Activated CD4-positive, alpha-beta T cell treated with anti-CD3 and anti-CD28 coated beads for 4 hours (primary cell): ENCODE data around the gene DUSP28.

ENCODE experiments used
- DNase-seq, 2 donors: peaks; one replicate each; pipeline ENCODE4 v3.0.0-alpha.2; 2020

Gene DUSP28

GRCh38 chr2:240573516-240574385 is 13.6 kb downstream of the DUSP28 start:
- no peak for DNase-seq

DNA sequence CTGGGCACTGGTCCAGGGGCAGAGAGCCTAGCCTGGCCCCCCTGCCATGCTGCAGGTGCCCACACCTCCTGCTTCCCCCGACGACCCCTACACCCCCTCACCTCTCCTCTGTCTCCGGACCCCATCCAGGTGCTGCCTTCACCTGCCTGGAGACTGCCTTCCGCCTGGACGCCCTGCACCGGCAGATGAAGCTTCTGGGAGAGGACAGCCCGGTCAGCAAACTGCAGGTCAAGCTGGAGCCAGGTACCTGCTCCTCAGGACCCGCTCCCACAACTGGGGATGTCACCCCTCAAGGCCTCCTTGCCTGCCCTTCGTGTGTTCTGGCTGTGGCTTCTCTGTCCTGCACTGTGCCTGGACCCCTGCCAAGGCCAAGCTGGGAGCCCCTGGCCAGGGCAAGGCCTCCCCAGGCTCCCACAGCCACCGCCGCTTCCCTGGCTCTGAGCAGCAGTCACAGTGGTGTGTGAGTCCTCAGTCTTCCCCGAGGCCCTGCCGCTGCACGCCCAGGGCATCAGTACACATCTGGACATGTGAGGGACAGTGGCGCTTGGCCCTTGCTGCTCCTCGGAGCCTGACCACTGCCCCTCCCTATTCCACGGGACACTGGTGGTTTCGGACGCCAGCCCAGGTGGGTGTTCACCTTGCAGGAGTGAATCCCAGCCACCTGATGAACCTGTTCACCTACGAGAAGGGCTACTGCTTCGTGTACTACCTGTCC is 14.4 kb downstream of the DUSP28 start:
- DNase-seq: no peak

DNA sequence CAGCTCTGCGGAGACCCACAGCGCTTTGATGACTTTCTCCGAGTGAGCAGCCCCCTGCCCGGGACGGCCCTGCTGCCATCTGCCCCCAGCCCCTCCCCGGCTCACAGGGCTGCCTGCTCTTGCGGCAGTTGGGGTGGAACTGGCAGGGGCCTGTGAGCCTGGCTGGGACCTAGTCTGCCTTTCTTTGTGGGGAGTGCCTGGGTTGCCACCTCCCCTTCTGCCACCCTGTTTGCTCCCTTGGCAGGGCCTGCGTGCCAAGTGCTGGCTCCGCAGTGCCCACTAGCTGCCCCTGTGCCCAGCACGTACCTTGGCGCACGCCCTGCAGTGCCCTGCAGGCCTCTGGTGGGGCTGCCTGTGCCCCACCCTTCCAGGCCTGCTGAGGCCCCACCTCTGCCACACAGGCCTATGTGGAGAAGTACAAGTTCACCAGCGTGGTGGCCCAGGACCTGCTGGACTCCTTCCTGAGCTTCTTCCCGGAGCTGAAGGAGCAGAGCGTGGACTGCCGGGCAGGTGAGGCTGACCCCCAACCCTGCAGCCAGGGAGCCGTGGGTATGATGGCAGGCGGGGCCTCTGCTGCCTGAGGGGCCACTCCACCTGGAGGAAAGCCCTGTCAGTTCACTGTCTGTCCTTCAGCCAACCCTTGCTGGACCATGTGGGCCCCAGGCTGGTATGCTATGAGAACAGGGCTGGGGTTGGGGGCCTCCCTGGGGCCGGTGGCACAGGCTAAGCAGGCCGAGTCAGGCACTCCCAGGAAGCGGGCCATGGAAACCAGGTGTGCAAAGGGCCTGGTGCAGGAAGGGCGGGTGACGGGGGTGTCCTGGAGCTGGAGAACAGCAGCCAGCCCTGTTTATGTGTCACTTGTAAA is 15.2 kb downstream of the DUSP28 start:
- DNase-seq: no peak

GRCh38 chr2:240576036-240576435 is 15.9 kb downstream of the DUSP28 start:
- no peak for DNase-seq

DNA sequence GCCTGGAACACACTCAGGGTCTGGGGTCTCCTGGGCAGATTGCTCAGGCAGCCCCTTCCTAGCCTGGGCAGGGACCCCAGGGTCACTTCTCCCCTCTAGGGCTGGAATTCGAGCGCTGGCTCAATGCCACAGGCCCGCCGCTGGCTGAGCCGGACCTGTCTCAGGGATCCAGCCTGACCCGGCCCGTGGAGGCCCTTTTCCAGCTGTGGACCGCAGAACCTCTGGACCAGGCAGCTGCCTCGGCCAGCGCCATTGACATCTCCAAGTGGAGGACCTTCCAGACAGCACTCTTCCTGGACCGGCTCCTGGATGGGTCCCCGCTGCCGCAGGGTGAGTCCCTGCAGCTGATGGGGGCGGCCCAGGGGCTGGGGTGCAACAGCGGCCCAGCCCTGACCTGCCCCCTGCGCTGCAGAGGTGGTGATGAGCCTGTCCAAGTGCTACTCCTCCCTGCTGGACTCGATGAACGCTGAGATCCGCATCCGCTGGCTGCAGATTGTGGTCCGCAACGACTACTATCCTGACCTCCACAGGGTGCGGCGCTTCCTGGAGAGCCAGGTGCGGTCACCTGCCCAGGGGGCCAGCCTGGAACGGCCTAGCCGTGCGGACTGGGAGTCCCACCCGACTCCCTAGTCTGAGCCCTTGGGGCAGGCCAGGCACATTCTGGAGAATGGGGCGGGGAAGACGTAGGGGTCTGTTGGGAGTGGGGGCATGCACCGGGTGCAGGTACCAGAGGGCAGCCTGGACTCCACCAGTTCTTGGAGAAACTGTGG is 16.5 kb downstream of the DUSP28 start:
- DNase-seq: no peak

DNA sequence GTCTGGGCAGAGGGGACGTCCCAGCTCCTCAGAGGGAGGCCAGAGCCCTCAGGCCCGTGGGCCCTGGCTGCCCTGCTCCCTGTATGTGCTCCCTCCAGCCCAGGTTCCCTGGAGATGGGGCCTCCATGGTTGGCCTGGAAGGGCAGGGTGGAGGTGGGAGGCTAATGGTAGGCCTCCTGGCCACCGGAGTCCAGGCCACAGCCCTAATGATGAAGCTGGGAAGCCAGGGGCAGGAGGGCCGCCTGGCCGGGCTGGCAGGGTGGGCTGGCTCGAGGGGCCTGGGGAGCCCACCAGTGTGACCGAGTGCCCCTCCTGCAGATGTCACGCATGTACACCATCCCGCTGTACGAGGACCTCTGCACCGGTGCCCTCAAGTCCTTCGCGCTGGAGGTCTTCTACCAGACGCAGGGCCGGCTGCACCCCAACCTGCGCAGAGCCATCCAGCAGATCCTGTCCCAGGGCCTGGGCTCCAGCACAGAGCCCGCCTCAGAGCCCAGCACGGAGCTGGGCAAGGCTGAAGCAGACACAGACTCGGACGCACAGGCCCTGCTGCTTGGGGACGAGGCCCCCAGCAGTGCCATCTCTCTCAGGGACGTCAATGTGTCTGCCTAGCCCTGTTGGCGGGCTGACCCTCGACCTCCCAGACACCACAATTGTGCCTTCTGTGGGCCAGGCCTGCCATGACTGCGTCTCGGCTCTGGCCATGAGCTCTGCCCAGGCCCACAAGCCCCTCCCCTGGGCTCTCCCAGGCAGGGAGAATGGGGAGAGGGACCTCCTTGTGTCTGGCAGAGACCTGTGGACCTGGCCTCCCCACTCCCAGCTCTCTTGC is 17.3 kb downstream of the DUSP28 start:
- no peak for DNase-seq

DNA sequence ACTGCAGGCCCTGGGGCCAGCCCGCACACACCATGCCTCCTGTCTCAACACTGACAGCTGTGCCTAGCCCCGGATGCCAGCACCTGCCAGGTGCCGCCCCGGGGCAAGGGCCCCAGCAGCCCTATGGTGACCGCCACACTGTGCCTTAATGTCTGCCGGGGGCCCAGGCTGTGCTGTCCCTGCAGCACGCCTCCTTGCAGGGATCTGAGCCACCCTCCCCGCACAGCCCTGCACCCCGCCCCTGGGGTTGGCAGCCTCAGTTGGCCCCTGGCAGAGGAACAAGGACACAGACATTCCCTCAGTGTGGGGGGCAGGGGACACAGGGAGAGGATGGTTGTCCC is 17.9 kb downstream of the DUSP28 start:
- no peak for DNase-seq

GRCh38 chr2:240578488-240578887 is 18.3 kb downstream of the DUSP28 start:
- DNase-seq: no peak

DNA sequence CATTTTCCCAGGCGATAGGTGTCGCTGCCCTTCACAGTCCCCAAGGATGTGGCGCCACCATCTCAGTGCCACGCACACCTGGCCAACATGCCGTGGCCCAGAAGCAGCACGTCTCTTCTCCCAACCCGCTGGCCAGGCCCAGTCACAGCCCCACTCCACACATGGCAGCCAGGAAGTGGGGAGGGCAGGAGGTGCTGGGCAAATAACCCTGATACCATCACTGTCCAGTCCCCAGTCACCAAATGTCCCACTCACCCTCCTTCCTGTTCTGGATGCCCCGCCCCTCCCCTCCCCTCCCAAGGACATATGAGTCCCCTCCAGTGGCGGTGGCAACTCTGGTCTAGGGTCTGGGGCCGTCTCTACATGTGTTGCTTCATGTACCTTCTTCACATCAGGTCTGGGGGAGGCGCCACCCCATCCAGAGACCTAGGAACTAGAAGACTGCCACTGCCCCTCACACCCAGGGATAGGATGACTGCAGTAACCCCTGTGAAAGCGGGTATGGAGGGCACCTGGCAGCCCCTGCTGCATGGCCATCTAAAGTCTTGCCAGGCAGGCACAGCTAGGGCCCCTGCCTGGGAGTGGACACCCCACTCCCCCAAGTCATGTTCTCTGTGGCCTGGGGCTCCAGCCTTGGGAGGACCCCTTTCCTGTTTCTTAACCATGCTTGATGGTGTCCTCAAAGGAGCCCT is 19.1 kb downstream of the DUSP28 start:
- DNase-seq: no peak

GRCh38 chr2:240579771-240580614 is 19.8 kb downstream of the DUSP28 start:
- peak; percentile 72 to 75 for DNase-seq

GRCh38 chr2:240581811-240582210 is 21.7 kb downstream of the DUSP28 start:
- DNase-seq: no peak

- no peak for DNase-seq
These were observed 22.6 kb downstream of the DUSP28 start for GRCh38 chr2:240582781-240583180.

GRCh38 chr2:240583774-240584173 is 23.6 kb downstream of the DUSP28 start:
- no peak for DNase-seq

- no peak for DNase-seq
These were observed 24.4 kb downstream of the DUSP28 start for GRCh38 chr2:240584486-240585031.

DNA sequence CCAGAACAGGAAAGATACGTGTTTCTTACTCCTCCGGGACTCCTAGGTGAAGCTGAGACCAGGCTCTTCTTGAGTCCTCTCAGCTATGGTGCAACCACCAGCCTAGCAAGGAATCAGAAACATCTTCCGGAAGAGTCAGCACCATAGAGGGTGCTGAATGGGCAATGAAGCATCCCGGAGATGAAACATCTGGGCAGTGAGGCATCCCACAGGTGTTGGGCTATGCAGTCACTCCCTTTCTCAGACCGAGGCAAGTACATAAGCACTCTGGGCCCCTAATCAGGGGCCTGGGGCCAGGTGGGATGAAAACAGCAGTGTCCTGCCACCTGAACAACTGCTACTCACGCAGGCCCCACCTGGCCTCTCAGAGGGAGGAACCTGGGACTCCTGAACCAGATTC is 24.9 kb downstream of the DUSP28 start:
- DNase-seq: no peak

GRCh38 chr2:240585681-240586197 is 25.6 kb downstream of the DUSP28 start:
- DNase-seq: no peak

DNA sequence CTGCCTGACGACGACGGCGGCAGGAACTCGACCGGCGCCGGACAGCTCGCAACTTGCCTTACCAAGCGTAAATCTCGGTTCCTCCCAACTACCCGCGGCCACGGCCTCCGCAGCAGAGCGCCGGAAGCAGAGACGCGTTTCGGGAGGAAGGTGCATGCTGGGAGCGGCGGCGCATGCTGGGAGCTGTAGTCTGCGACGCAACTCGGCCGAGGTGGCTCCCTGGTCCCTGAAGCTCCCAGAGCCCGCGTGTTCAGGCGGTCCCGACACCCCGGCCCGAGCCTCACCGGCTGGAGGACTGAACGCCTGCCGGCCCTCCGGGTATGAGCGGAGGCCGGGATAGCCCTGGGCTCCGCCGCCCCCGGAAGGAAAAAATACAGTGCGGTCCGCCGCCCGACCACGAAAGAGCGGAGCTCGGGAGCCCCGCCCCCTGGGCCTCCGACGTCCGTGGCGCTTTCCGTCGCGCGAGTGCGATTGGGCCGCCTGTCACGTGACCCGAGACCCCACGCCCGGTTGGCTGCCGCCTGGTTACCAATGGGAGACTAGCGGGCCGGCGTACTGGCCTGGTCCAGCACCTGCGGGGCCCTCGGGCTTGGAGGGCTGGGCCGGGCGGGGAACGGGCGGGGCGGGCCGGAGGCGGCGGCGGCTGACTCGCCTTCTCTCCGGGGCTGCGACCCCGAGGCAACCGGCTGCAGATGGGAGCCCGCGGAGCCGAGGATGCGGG is 26.2 kb downstream of the DUSP28 start, which contains the start of gene CAPN10:
Gene CAPN10 (plus strand): TSS at position 537 of the 721 bp plus-strand sequence. CDS start 178 bp downstream, at position 715.
- DNase-seq: peak; percentile 94 to 96
